HepG2 (cell line): ENCODE data around the gene MTA1. TPM values are rescaled to one million over a fixed set of nuclear protein-coding genes. Genes with fewer than 3 reads are reported as not detected.

ENCODE experiments used
- HCFC1 ChIP-seq: fragments of 150-350 bp; IDR thresholded peaks from 2 replicates; pipeline ENCODE4 v1.6.1; 2014; ENCODE audit warnings: low read depth, low read length
- HNRNPL ChIP-seq: fragments of 200-400 bp; formaldehyde crosslinking; IDR thresholded peaks from 2 replicates; pipeline ENCODE4 v1.6.1; 2017; ENCODE audit warnings: mild to moderate bottlenecking, low read depth, low read length
- ZBTB2 ChIP-seq: sonication (generic); formaldehyde crosslinking; IDR thresholded peaks from 2 replicates; pipeline ENCODE4 v1.8.0; 2022; ENCODE audit warnings: low read depth, missing genetic modification reagents
- ZBTB34 ChIP-seq: sonication (generic); formaldehyde crosslinking; IDR thresholded peaks from 2 replicates; pipeline ENCODE4 v1.8.0; 2022; ENCODE audit warnings: mild to moderate bottlenecking, missing genetic modification reagents
- ZNF251 ChIP-seq: sonication (generic); formaldehyde crosslinking; IDR thresholded peaks from 2 replicates; pipeline ENCODE4 v1.9.0; 2021; ENCODE audit warnings: mild to moderate bottlenecking, missing genetic modification reagents
- ZNF615 ChIP-seq: sonication (generic); formaldehyde crosslinking; IDR thresholded peaks from 2 replicates; pipeline ENCODE4 v1.5.0; 2020; ENCODE audit warnings: mild to moderate bottlenecking, missing genetic modification reagents, borderline replicate concordance
- polyA plus RNA-seq, 8 experiments: library from polyadenylated mRNA; depleted of rRNA in 3 of 8; stranded (reverse) in 7 of 8; unstranded in 1 of 8; fragments of >200 nt; fragmentation: Illumina TruSeq in 4 of 8; extraction: Trizol in 4 of 8; gene quantifications; 2 replicates each; pipeline versions ENCODE4 v1.2.1 to v1.2.3, GENCODE V29; 2011 to 2016; ENCODE audit warnings: low read depth in 4 of 8, missing spikeins in 1 of 8, mixed read lengths in 1 of 8; ENCODE audit not compliant: insufficient read depth in 1 of 8
- total RNA-seq, 5 experiments: library from RNA; depleted of rRNA; stranded (reverse); fragments of >200 nt; fragmentation: Illumina TruSeq; extraction: Trizol; gene quantifications; 2 replicates each; pipeline ENCODE4 v1.2.3, GENCODE V29; 2016; ENCODE audit warnings: low read depth in 1 of 5

MTA1 gene
- total and polyA plus RNA-seq, 2 of the 13 experiments (the other 11 are each of a cell fraction or from before 2014, with no cell fraction given), result 35.2 to 85.8 TPM

GRCh38 chr14:105414456-105415371 is 4.9 kb upstream of the MTA1 start (continued):
- peak; percentile 41; the same call in 1 of the 2 replicates for TF ChIP-seq HNRNPL
- no peak for TF ChIP-seq ZNF251 (CRISPR knock-in tag)
- no peak for TF ChIP-seq ZBTB2
- TF ChIP-seq HCFC1, result peak; percentile 64; the same call in 1 of the 2 replicates
- 0 out of 2 replicates have a peak, but pooled peaks have one; percentile 24 for TF ChIP-seq ZNF615 (CRISPR knock-in tag)
- TF ChIP-seq ZBTB34 (CRISPR knock-in tag), result no peak
